ENCODE measurements around the gene MEN1.
A peak's percentile ranks its signal among the peaks of the same experiment; 100 is the strongest.
"Not testable (repeated sequence)": the region's sequence is repeated elsewhere in the genome, so short reads cannot be mapped to it uniquely, and the experiment has no call there.

Gene MEN1

GRCh38 chr11:64846998-64847666, 36.8 kb upstream of the MEN1 start:
- no peak overlapping the region for H3K4me3 ChIP-seq (ENCODE audit: low read depth, low read length)

DNA sequence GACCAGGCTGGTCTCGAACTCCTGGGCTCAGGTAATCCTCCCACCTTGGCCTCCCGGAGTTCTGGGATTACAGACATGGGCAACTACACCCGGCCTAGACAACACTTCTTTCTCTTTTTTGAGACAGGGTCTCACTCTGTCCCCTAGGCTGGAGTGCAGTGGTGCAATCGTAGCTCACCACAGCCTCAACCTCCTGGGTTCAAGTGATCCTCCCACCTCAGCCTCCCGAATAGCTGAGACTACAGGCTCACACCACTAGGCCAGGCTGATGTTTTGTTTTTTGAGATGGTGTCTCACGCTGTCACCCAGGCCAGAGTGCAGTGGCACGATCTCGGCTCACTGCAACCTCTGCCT, 35.4 kb upstream of the MEN1 start:
- not testable (repeated sequence) for H3K4me3 ChIP-seq (ENCODE audit: low read depth, low read length)

DNA sequence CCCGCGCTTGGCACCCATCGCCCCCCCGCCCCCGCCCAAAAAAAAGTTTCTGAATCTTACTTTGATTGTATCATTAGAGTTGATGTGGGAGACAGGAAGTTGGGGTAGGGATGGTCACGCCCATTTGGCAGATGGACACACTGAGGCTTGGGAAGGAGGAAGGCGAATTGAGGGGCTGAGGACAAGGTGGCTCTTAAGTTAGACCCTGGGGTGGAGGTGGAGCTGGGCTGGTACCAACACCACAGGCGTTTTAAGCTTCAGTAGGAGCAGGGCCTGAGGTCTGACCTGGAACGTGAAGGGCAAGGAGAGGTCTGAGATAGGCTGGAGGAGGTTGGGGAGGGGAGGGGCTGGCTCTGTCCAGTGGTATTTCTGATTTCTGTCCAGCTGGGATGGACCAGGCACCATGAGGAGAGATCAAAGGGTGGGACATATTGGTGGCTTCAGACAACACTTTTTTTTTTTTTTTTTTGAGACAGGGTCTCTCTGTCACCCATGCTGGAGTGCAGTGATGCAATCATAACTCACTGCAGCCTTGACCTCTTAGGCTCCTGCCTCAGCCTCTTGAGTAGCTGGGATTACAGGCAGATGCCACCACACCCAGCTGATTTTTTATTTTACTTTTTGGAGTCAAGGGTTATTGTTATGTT, 34.9 kb upstream of the MEN1 start:
- H3K4me3 ChIP-seq (ENCODE audit: low read depth, low read length): peak overlapping the region; percentile 72

DNA sequence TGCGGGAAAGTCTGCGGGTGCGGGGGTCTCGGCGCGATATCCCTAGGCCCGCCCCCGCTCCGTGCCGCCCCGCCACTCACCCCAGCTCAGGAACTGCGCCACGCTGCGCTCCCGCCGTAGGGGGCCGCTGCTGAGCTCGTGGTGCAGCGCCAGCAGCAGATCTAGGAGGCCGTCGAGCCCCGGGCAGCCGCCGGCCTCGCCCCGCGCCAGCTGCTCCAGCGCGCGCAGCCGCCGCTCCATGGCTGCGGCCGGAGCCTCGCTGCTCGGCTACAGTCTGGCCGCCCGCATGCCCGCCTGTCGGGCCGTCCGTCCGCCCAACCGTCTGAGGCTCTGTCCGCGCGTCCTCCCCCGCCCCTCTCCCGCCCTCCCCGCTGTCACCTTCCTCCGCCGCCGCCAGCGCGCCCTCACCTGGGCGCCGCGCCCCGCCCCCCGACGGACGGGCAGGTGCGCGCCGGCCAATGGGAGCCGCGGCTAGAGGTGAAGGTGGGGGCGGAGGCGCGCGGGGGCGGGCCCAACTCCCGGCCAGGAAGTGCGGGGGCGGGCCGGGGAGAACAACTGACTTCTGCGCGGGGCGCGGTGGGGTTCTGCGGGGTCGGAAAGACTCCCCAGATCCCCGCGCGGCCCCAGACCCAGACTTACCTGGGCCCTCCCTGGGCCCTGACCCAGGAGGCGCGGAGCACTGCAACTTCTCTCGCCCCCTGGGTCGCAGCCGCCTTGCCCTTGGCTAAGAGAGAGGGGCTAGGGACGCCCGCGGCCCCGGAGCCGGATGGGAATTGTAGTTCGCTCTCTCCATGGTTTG, 34.2 kb upstream of the MEN1 start, which contains the start of gene CDC42BPG:
CDC42BPG (minus strand) TSS at position 324 of the 799 bp plus-strand sequence; CDS start at position 240, 84 bp downstream.
- peak within 1 kb of the TSS; percentile 72 for H3K4me3 ChIP-seq (ENCODE audit: low read depth, low read length)

GRCh38 chr11:64843686-64844329, 33.5 kb upstream of the MEN1 start:
- H3K4me3 ChIP-seq (ENCODE audit: low read depth, low read length): peak overlapping the region; percentile 56

GRCh38 chr11:64842851-64843685, 32.7 kb upstream of the MEN1 start:
- no peak overlapping the region for H3K4me3 ChIP-seq (ENCODE audit: low read depth, low read length)

DNA sequence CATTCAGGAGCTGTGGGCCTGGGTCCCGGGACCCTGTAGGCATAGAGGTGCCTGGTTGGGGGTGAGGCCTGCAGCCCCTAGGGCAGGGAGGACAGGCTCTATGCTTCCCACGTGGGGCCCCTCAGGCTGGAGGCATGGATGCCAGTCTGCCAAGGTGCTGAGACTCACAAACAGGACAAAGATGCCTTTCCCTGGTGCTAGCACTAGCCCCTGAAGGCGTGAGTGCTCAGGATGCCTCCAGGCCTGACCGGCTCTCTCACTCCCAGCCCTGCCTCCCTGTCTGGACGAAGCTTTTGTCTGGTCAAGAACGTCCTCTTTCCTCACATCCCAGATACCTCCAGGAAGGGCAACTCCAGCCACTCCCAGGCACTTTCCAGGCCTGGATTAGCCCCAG, 32.0 kb upstream of the MEN1 start:
- no peak overlapping the region for H3K4me3 ChIP-seq (ENCODE audit: low read depth, low read length)

DNA sequence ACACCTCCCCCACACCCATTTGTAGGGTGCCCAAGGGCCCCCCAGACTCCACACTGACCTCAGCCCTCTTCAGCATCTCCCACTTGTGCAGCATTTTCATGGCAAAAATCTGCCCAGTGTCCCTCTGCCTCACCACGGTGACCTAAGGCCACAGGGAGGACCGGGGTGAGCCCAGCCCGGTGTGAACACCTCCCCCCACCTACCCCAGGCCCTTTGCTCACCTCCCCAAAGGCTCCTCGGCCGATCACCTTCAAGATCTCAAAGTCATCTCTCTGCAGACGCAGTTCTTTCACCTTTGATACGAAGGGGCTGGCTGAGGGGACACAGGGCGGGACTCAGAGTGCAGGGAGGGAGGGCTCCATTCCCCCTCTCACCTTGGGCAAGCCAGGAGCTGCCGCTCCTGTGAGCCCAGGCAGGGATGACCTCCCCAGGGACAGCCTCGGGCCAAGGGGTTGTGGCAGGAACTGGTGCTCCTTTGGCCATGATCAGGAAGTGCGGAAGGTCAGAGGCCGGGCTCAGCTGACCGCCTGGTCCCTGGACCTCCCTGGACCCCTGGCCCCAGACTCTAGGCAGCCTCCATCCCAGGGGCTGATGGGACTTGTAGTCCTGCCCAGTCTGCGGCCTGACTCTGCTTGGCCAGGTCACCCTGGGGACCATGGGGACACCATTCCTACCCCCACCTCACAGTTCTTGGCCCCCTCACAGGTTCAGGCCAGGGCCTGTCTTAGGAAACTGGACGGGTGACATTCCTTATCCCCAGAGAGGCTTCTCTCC, 31.4 kb upstream of the MEN1 start:
- H3K4me3 ChIP-seq (ENCODE audit: low read depth, low read length): no peak overlapping the region

DNA sequence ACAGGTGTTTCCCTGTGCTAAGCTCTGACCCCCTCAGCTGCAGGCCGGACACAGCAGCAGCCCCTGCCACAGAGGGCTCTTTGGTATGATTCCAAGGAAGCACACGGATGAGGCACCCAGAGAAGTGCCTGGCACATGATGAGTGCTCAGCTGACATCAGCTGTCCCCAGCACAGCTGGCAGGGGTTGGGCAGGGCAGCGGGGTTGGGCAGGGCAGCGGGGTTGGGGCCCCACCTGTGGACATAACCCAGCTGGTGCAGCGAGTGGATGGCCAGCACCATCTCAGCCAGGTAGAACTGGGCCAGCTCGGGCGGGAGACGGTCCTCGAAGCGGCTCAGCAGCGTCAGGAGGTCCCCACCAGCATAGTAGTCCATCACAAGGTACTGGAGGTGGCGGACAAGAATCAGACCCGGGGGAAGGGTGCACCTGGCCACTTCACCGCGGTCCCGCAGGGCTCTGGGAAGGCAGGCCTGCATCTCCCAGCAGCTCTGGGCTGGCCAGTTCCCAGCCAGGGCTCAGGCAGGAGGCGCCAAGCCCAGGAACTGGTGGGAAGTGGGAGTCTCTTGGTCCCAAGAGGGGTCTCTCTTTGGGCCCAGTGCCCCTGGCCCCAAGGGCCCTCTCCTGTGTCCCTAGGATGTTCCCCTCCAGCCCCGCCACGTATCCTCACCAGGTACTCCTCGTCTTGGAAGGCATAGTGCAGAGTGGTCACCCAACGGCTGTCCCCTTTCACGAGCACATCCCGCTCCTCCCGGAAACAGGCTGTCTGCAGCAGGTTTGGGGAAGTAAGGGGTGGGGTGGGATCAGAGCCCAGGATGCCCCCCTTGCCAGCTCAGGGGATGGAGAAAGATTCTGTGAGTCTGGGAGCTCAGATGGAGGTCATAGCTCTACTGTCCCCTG, 29.8 kb upstream of the MEN1 start:
- no peak overlapping the region for H3K4me3 ChIP-seq (ENCODE audit: low read depth, low read length)

DNA sequence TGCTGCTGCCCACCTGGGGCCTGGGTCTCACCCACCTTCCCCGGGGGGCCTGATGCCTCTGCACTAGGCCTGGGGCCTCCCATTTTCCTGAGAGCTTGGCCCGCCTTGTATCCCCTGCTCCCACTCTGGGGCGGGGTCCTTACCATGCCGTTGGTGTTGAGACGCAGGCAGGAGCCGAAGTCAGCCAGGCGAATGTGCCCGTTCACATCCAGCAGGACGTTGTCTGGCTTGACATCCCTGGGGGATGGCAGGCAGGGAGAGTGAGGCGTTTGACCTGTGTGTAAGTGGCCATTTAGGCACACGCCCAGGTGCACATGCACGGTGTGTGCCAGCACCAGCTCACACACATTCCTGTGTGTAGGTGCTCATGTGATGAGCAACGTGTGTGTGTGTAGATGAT, 29.0 kb upstream of the MEN1 start:
- no peak overlapping the region for H3K4me3 ChIP-seq (ENCODE audit: low read depth, low read length)

DNA sequence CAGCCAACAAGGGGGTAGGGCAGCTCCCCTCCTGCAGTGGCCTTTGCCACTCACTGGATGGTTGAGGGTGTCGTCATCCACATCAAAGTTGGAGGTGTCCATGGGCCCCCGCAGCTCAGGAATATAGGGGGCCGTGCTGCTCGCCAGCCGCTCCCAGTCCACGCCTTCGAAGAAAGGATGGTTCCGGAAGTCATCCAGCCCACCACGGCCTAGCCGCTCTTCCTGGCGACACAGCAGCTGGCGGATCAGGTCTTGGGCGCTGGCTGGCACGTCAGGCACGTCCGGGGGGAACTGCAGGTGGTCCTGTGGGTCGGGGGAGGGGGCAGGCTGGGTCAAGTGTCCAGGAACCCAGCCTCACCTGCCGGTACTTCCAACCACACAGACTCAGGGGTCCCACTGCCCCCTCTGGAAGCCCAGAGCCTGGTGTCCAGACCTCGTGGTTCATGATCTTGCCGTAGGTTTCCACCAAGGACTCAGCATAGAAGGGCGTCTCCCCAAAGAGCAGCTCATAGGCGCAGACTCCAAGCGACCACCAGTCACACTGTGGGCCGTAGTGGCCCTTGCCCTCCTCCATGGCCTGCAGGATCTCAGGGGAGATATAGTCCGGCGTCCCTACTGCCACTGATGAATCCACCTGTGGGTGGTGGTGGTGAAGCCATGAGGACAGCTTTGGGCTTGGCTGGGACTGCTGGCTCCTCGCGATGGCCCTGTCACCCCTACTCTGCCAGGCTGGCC, 28.4 kb upstream of the MEN1 start:
- H3K4me3 ChIP-seq (ENCODE audit: low read depth, low read length): no peak overlapping the region

- H3K4me3 ChIP-seq (ENCODE audit: low read depth, low read length): no peak overlapping the region
Observed at GRCh38 chr11:64837887-64838351, 27.6 kb upstream of the MEN1 start.

DNA sequence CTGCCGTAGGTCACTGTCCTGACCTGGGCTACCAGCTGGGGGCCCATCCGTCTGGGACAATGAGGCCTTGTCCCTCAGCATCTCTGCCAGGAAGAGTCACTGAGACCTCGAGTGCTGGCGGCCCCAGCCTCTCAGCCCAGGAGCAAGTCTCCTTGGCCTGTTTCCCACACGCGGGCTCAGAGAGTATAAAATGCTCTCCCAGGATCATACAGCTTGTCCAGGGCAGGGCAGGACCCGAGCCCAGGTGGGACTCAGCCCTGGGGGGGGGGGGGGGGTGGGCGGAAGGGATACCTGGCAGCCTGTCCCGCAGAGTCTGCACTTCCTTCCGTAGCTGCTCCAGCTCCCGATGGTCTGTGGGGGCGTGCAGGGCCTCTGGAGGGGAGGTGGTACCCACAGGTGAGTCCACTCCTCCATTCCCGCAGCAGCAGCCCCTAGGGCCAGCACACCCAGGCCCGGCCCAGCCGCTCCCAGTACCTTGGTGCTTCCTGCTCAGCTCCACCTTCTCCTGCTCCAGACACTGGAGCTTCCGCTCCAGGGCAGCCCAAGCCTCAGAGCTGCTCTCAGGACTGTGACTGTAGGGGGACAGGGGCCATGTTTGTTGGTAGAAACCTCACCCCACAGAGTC, 26.2 kb upstream of the MEN1 start:
- H3K4me3 ChIP-seq (ENCODE audit: low read depth, low read length): no peak overlapping the region

DNA sequence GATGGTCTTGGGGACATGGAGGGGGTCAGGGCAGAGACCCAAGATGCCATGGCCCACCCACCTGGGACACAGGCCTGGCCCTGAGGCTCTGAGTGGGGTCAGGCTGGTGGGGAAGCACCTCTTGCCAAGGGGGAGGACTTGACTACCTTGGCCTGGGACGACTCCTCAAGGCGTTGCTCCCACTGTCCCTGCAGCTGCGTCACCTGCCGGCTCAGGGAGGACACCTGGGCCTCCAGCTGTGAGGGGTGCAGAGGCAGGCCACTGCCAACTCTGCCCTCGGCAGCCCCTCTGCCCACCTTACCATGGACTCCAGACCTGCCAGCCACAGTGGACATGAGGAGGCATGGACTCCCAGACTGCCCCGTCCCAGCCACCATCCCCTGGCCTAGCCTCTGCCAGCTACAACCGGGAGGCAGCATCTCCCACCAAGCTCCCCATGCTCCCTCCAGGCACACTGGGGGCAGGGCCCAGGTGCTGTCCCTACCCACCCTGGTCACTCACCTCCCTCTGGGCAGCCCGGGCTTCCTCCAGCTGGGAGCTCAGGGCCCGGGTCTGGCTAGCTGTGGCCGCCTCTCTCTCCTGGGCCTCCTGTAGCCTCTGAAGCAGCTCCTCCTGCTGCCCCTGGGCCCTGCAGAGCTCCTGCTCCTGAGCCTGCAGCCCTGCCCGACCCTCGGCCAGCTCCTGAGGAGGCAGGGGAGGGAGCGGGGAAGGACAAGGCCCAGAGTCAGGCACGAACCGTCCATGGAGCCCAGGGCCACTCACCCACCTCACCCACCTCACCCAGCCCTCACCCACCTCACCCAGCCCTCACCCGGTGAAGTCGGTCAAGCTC, 25.5 kb upstream of the MEN1 start:
- H3K4me3 ChIP-seq (ENCODE audit: low read depth, low read length): no peak overlapping the region

DNA sequence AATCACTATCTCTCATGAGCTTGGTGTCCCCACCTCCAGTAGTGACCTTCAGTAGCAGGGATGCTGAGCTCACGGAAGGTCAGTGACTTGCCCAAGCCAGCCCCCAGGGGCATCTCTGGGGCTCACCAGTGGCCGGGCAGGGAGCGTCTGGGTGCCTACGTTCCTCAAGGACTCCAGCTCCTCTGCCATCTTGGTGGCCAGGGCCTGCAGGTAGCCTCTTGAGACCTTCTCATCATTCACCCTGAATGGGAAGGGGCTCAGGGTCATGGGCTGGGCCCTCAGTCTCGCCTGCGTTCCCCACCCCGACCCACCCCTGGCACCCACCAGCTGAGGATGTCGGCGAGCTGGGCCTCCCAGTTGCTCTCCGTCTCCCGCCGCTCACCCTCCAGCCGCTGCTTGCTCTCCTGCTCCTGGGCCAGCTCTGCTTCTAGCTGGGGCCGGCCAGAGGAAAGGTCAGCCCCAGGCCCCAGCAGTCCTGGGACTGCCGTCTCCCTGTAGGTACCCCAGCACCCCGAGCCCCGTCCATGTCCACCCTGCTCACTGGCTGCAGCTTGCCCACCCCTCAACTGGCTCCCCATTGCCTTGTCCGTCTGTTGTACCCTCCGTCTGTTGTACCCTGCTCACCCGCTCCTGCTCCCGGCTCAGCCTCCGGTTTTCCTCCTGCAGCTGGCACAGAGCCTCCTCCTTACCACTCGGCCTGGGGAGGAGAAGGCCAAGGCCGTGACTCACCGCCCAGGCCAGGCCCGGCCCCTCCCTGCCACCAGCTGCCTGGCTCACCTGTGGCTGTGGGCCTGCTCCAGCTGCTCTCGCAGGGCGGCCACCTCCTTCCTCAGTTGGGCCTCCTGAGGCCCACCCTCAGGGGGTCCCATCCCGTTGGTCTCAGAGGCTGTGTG, 24.6 kb upstream of the MEN1 start:
- H3K4me3 ChIP-seq (ENCODE audit: low read depth, low read length): no peak overlapping the region

All from iPS-11a (cell line).